Stimulated activated CD8-positive, alpha-beta memory T cell treated with anti-CD3 and anti-CD28 coated beads, Interleukin-2, amount 100 ng/mL, for 1 hour (primary cell): ENCODE measurements around the gene FOXC1.

Source experiments
- DNase-seq, 2 donors: peaks; one replicate each; pipeline ENCODE4 v3.0.0-alpha.2; 2020; ENCODE audit warnings: low read depth in 2 of 2

The FOXC1 gene

DNA sequence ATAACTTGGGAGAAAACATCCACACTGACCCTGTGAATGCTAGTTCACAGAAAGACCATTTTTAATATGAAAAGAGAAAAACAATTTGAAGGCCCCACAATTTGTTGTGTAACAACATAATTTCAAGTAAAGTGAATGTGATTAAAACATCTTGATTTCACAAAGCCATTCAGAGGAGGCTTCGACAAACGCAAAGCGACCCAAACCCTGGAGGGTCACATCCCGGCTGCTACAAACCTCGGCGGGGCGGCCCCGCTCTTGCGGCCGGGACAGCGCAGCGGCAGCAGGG lies 14.0 kb downstream of the FOXC1 start:
- DNase-seq, result no peak

GRCh38 chr6:1624058-1624850 lies 14.5 kb downstream of the FOXC1 start:
- DNase-seq, result no peak

DNA sequence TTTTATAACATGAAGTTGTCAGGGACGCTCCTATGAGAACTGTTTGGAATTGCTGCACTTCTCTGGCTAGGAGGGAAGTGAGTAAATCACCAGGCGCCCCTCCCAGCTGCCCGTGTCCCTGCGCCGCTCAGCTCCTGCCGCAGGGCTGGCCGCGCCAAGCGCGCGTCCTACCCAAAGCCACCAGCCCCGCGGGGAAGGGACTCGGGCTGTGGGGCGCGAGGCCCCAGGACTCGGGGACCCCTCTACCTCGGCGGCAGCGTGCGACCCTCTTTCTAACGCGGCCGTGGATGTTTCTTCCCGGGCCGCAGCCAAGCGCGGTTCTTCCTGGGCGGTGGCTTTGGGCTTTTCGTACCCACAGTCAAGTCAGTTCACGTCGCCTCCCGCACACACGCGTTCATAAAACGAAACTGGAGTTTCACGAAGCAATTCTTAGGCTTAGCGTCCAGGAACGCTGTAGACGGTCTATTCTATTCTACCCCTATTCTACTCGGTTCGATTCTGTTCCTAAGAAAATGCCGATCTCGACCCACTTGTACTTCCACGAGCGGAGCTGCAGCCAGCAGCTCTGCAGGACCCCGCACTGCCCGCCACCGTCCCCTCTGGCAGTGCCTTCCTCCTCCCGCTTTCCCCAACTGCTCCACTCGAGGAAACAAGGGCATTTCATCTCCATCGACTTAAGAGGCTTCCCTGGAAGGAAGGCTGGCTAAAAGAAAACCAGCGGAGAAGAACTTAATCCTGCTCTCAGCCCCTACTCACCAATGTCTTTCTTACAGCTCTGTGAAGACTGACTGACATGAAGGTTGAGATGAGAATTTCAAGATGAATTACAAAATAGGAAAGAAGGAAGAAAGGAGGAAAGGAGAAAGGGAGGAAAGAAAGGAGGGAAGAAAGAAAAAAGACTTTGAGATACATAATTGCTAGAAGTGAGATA lies 15.4 kb downstream of the FOXC1 start:
- no peak for DNase-seq

GRCh38 chr6:1625794-1626435 lies 16.2 kb downstream of the FOXC1 start:
- no peak for DNase-seq

GRCh38 chr6:1626481-1626880 lies 16.8 kb downstream of the FOXC1 start:
- no peak for DNase-seq

- no peak for DNase-seq
Observed at GRCh38 chr6:1627827-1628560, 18.3 kb downstream of the FOXC1 start.

DNA sequence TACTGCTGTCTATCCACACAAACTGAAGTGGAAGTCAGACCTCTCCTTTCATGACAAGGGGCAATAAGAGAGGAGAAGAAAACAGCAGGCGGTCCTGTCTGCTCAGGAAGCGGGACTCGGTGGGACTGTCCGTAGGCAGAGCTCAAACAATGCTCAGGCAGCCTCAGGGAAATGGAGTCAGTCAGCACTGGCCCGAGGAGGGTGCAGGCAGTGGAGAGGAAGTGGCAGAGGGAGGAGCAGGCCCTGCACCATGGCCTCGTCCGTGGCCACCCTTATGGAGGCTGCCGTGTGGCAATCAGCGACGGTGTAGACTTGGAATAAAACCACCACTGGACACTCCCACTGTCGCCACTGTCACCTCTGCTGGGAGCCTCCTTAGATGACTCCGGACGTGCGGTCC lies 19.6 kb downstream of the FOXC1 start:
- DNase-seq, result no peak

DNA sequence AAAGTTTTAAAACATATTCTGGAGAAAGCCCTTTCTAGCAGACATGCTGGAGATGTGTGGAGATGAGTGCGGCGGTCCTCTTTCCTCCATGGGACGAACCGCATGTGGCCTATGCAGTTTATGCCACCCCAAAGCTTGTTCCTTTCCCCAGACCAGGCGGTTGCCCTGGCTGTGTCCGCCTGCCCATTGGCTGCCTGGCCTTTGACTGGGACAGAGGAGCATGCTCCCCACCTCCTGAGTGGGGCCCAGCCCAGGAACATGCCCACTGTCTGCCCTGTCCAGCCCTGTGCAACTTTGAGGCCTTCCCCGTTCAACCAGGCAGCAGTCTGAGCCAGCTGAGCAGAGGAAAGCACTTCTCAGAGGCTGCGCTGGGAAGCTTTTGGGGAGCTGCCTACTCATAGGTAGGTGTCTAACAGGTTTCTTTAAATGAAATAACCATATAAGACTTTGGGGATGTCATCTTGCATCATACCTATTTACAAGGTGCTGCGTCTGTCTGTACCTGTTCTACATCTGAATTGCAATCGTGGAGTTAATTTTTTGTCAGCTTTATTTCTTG lies 20.6 kb downstream of the FOXC1 start:
- DNase-seq, result no peak

DNA sequence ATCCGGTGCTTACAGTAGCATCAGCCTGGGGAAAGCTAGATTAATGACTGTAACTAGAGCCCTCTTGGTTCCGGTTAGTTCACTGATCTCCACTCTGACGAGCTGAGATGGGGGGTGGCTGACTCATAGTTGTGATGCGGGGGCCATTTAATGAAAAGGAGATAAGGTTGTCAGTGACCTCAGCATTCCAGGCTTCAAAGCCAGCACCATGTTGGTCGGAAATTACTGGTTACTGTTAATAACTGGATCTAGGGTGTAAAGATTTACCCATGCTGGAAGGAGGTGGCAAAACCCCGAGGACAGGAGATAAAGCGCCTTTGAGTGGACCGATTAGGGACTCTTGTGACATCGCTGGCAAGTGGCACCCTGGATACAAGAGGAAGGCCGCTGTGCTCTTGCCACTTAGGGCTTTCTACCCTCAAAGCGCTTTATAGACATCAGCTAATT lies 21.1 kb downstream of the FOXC1 start:
- no peak for DNase-seq

- DNase-seq, result no peak
Observed at GRCh38 chr6:1631251-1631650, 21.5 kb downstream of the FOXC1 start.

GRCh38 chr6:1633366-1634021 lies 23.8 kb downstream of the FOXC1 start:
- no peak for DNase-seq

- no peak for DNase-seq
Observed at GRCh38 chr6:1634081-1634480, 24.4 kb downstream of the FOXC1 start.

GRCh38 chr6:1635305-1636010 lies 25.7 kb downstream of the FOXC1 start:
- DNase-seq, result no peak

DNA sequence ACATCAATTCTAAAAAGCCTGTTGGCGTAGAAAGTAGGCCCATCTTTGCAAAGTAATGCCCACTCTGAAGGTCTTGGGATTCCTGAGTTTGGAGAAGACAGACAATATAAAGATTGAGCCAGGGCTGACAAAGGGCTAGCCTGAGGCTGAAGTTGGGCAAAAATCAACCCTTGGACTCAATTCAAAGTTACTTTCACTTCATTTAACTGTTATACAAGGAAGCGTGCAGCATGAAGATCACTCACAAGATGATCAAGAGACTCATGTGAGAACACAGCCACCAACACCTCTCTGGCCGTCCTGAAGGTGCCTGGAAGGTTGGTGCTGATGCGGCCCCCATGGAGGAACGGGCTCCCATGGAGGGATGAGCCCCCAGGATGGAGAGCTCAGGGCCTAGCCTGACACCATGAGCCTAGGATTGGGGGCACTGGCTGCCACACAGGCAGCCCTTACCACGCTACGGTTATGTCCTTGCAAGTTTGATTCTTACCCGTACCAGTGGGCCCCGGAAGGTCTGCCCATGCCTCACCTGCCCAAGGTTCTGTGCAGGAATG lies 26.6 kb downstream of the FOXC1 start:
- DNase-seq, result no peak

- no peak for DNase-seq
Observed at GRCh38 chr6:1636971-1637871, 27.5 kb downstream of the FOXC1 start.

DNA sequence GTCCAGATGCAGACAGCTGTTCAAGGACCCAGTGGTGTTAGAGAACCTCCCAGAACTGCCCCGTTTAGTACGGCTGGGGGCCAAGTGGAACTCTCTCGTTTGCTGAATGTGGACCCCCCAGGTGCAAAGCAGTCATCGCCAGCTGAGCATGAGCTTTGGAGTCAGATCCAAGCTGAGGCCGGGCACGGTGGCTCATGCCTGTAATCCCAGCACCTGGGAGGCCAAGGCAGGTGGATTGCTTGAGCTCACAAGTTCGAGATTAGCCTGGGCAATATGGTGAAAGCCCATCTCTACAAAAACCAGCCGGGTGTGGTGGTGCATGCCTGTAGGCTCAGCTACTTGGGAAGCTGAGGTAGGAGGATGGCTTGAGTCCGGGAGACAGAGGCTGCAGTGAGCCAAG lies 29.7 kb downstream of the FOXC1 start:
- no peak for DNase-seq

DNA sequence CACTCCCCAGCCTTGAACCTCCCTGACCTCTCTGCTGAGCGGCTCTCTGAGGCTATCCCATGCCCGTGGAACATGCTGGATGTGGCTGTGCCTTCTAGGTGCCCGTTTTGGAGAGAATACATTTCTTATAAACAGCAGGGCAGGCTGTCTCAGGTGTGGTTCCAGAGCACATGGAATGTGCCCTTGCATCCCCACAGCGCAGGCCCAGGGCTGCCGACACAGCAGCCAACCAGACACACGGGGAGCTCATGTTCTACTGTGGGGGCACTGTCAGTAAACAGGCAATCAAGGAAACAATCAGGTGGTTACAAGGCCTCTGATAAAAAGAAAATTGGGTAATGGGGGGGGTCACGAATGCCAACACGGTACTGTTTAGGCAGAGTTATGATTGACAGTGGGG lies 30.8 kb downstream of the FOXC1 start:
- DNase-seq, result no peak

DNA sequence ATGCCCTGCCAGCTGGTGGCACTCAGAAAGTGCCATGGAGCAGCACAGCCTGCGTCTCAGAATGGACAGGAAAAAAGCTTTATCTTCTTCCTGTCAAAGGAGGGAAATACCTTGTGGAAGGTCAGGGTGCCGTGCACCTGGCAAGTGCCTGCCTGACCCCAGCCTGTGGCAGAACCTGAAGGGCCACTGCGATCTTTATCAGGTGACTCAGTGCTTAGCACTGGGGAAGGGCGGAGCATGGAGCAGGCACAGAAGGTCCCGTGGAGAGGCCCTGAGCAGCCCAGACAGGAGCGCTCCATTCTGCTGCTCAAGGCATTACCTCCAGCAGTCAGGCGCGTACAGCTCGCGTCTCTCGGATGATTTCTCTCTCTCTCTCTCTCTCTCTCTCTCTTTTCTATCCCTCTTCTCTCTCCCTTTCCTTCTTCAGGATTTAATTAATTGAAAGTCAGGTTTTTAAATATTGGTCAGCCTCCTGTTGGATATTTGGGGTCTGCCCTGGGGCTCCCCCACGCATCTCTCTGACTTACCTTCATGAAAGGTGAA lies 31.7 kb downstream of the FOXC1 start:
- DNase-seq, result no peak

DNA sequence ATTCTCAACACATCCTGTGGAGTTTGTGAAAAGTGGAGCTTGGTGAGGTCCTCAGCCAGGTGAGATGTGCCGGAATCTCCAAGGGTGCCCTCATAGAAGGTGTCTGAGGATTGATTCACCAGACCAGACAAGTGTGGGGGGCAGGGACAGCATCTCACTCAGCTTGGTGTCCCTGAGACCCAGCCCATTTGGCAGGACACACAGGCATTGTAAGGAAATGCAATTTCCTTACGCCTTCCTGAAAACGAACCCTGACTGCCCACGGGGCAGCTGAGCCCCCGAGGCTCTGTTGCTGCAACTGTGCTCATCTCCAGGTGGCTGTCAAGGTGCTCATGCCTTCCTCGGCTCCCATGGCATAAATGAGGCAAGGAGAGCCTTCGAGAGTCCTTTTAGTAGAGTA lies 33.4 kb downstream of the FOXC1 start:
- no peak for DNase-seq
